Endothelial cell of umbilical vein (primary cell): ENCODE measurements around the gene HMGN1.

ENCODE experiments used
- CTCF ChIP-seq, 2 donors: IDR thresholded peaks; 1 replicate in 1 of 2; 2 replicates in 1 of 2; pipeline ENCODE4 v1.5.1; 2011; ENCODE audit warnings: low read length in 2 of 2, mild to moderate bottlenecking in 2 of 2, moderate library complexity in 2 of 2, control low read depth in 1 of 2, inconsistent platforms in 1 of 2, low read depth in 1 of 2; ENCODE audit not compliant: insufficient read depth in 1 of 2; ENCODE audit errors: extremely low read depth in 1 of 2
- EZH2 ChIP-seq: IDR thresholded peaks from 2 replicates; pipeline ENCODE4 v1.6.1; 2012; ENCODE audit warnings: borderline replicate concordance, low read depth, mild to moderate bottlenecking, moderate library complexity, low read length, inconsistent platforms; ENCODE audit not compliant: severe bottlenecking
- JUN ChIP-seq: IDR thresholded peaks from 2 replicates; pipeline ENCODE4 v1.6.1; 2011; ENCODE audit warnings: borderline replicate concordance, low read depth; ENCODE audit not compliant: insufficient read length, insufficient read depth
- MAX ChIP-seq: IDR thresholded peaks from 2 replicates; pipeline ENCODE4 v1.6.1; 2011; ENCODE audit not compliant: insufficient read depth, insufficient read length
- MYC ChIP-seq: IDR thresholded peaks from one replicate; pipeline ENCODE4 v1.6.1; 2011; ENCODE audit warnings: mild to moderate bottlenecking, low read depth, low read length
- POLR2A ChIP-seq: IDR thresholded peaks from 2 replicates; pipeline ENCODE4 v1.6.1; 2012; ENCODE audit warnings: low read depth, mild to moderate bottlenecking, control low read depth, low read length
- POLR2AphosphoS5 ChIP-seq: IDR thresholded peaks from 2 replicates; pipeline ENCODE4 v1.6.1; 2012; ENCODE audit warnings: low read depth, mild to moderate bottlenecking, control low read depth, low read length, moderate library complexity; ENCODE audit not compliant: insufficient read depth

GRCh38 chr21:39318091-39318959 lies 30.6 kb downstream of the HMGN1 start:
- TF ChIP-seq CTCF (IDR thresholded peaks at IDR 0.05; ENCODE audit: extremely low read depth in 1 of 2, insufficient read depth in 1 of 2, low read depth in 1 of 2, low read length in 2 of 2): no peak
- TF ChIP-seq MYC: no peak
- TF ChIP-seq EZH2: no peak
- TF ChIP-seq MAX: no peak
- TF ChIP-seq POLR2AphosphoS5: no peak
- no peak for TF ChIP-seq POLR2A
- TF ChIP-seq JUN: no peak
